ENCODE measurements around the gene UBL5.
"Not testable (repeated sequence)": the region's sequence is repeated elsewhere in the genome, so short reads cannot be mapped to it uniquely, and the experiment has no call there.

Gene UBL5

DNA sequence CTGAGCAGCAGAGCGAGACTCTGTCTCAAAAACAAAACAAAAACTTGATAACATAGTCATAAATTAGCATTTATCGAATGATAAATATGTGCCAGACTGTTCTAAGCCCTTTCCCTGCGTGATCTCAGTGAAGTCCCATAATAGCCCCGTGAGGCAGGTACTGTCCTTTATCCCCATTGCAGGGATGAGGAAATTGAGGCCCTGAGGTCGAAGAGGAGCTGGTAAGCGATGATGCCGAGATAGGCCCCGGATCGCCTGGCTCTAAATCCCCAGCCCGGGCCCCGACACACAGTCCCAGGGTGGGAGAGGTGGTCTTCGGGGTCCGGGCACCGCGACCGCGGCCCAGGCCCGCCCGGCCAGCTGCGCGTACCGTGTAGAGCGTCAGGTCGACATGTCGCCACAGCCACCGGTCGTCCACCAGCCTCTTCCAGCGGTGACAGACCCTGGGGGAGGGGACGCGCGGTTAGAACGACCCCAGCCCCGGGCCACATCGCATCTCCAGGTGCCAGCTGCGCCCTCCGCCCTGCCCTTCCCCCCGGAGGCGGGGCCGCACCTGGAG is 9.5 kb upstream of the UBL5 start:
- no peak for DNase-seq

DNA sequence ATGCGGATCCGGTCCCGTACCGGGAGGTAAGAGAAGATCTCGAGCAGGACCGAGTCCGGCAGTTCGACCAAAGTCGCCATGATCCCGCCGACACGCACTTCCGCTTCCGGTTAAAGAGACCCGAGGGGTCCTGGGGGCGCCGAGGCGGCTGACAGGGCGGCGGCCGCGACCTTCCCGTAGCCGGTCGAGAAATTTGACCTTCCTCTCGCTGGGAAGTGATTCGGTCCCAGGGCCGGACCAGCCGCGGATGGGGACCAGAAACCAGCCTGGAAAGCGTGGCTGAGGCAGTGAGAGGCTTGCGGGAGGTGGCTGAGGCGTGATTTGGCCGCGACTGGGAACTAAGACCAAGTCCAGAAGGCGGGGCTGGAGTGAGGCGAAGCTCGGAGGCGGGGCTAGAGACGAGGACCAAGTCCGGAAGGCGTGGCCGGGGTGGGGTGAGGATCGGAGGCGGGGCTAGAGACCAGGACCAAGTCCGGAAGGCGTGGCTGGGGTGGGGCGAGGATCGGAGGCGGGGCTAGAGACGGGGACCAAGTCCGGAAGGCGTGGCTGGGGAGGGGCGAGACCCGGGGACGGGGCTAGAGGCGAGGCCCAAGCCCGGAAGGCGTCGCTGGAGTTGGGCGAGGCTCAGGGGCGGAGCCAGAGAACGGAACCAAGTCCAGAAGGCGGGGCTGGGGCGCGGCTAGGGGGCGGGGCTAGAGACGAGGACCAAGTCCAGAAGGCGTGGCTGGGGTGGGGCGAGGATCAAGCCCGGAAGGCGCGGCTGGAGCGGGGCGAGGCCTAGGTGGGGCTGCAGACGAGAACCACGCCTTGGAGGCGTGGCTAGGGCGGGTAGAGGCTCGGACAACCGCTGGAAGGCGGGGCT is 8.8 kb upstream of the UBL5 start, which contains the start of gene FBXL12:
FBXL12 (minus strand) TSS at position 346 of the 862 bp plus-strand sequence; CDS start at position 80, 266 bp downstream.
- DNase-seq = peak; percentile 100

DNA sequence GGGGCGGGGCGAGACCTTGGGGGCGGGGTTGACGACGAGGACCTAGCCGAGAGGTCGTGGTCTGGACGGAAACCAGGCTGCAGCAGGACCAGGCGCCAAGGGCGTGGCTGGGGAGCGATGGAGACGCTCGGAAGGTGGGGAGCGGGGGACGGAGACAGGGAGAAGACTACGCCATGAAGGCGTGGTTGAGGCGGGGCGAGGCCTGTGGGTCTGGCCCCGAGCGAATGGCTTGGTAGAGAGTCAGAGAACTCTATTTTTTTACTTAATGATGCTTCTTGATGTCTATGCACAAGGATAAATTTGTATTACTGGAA is 8.2 kb upstream of the UBL5 start:
- DNase-seq = no peak

DNA sequence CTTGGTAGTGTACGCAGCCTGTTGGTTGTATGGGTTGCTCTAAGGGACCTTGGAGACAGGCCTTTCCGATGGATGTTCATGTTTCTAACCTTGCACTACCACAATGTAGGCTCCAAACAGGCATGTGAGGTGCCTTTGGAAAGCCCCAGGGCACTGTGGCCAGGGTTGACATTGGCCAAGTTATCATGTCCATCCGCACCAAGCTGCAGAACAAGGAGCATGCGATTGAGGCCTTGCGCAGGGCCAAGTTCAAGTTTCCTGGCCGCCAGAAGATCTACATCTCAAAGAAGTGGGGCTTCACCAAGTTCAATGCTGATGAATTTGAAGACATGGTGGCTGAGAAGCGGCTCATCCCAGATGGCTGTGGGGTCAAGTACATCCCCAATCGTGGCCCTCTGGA is 7.7 kb upstream of the UBL5 start:
- not testable (repeated sequence) for DNase-seq

DNA sequence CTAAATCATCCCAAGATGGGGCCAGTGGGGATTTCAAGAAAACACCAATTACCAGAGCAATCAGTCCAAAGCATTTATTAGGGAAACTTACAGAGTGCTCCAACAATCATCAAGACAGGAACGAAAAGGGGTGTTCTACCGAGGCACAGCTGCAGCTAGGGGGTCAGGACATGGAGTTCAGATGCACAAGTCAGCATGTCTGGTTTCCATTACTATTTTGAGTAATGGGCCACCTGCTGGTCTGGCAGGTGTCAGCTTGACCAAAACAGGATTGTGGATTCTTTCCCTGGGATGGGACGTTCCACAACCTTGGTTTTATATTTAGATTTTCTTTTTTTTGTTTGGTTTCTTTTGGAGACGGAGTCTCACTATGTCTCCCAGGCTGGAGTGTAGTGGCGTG is 3.9 kb upstream of the UBL5 start:
- no peak for DNase-seq

DNA sequence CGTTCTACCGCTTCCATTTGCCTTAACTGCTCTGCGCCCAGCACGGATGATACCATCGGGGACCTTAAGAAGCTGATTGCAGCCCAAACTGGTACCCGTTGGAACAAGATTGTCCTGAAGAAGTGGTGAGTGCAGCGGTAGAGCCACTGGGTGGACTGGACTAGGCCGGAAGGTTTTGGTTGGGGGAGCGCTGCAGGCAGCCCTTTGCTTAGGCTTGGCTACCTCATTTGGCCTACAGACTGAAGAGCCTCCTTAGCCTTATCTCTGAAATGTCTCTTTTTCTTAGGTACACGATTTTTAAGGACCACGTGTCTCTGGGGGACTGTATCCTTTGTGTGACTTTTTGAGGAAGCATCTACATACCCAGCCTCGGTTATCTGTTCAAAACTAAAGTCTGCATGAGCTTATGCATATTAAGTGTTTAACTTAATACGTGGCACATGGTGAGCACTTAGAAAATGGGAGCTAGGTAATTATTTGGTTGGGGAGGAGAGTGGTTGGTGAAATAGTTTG is 889 bp downstream of the UBL5 start:
- DNase-seq = no peak

DNA sequence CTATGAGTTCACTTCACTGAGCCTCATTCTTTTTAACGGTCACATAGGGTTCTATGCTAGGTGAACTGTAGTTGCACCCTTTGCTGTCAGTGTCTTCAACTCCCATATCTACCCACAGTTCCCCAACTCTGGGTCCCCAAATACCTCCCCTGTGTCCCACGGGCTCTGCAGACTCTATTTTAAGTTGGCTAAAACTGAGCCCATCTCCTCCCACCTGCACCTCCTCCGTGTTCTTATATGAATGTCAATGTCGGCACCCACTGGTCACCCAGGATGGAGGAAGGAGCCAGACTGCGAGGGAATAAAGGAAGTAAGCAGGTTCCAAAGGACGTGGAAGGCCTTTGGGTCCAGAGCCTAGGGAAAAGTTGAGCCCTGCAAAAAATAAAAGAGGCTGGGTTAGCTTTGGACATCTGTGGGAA is 6.6 kb downstream of the UBL5 start:
- DNase-seq = no peak

DNA sequence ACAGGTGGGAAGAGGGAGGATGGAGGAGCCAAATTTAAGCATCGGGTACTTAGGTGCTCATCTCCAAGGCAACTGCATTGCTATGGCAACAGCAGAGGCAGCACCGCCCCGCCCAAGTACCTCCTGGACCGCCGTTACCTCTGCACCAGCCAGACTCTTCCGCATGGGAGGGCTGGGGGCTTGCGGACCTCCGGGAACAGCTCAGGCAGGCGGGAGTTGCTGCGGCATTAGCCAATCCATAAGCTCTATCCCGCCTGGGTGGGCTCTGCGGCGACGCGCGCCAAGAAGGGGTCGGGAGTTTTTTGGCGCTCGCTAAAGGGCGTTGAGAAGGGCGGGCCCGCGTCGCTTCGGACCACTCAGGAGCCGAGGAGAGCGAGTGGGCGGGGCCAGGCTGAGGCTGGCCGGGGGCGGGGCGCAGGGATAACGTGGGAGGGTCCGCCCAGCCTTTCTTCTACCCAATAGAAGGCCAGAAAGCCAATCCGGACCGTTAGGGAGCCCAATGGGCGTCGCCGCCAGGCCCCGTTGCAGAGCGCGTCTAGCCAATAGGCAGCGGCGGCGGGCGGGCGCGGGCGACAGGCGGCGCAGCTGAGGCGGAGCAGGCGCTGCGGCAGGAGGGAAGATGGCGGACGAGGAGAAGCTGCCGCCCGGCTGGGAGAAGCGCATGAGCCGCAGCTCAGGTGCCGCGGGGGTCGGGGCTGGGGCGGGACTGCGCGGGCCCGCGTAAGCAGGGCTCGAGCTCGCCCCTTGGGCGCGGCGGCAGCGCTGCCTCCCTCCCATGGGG is 7.2 kb downstream of the UBL5 start, which contains the start of gene PIN1:
PIN1 (plus strand) TSS at position 593 of the 781 bp plus-strand sequence; CDS start at position 620, 27 bp downstream.
- DNase-seq = peak; percentile 99

DNA sequence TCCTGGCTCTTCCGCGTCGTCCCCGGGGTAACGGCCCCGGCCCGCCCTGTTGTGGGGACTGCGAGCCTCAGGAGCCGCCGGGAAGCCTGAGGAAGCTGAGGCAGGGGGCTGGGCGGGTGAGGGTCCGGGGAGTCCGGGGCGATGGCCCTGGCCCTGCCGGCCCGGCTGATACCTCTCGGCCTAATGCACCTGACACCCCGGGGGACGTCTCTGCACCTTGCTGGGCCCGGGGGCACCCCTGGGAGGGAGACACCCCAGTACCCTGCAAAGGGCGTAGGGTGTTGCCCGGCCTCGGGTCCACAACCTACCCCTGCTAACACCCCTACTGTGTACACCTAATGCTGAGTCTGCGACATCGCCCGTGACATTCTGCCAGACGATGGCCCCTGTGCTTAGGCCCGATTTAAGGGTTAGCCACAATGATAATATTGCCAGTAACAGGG is 7.8 kb downstream of the UBL5 start:
- no peak for DNase-seq

DNA sequence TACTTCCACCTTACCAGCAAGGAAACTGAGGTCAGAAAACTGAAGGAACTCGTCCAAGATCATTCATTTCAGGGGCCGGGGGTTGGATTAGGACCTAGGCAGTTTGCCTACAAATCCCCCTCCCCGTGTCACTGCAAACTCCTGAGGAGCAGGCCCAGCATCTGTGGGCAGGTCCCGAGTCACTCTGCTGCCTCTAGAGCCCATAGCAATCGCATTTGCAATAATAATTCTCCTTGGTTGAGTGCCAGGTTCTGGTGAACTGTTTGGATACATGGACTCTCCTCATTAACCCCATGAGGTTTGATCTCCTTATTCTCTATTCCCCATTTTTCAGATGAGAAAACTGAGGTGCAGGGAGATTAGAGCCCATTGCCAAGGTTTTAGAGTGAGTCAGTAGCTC is 8.3 kb downstream of the UBL5 start:
- DNase-seq = peak; percentile 50

DNA sequence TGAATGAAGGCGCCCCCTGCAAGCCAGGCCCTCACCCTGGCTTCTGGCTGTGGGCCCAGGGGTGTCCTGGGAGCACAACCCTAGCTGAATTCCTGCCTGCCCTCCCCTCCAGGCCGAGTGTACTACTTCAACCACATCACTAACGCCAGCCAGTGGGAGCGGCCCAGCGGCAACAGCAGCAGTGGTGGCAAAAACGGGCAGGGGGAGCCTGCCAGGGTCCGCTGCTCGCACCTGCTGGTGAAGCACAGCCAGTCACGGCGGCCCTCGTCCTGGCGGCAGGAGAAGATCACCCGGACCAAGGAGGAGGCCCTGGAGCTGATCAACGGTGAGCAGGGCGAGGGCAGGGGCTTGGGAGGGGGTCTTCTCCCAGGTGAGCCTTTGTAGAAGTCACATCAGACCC is 10.6 kb downstream of the UBL5 start:
- no peak for DNase-seq

DNA sequence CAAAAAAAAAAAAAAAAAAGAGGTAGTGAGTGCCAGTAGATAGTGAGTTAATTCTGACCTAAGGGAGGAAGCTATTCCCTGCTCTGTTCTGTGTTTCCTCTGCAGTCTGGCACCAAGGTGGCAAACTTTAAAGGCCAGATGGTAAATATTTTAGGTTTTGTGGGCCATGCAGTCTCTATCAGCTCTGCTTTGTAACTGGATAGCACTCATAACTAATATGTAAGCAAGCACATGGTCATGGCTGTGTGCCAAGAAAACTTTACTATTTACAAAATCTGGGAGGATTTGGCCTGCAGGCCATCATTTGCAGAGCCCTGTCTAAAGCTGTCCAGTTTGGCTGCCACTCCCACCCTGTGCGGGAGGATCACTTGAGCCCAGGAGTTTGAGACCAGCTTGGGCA is 11.7 kb downstream of the UBL5 start:
- no peak for DNase-seq

DNA sequence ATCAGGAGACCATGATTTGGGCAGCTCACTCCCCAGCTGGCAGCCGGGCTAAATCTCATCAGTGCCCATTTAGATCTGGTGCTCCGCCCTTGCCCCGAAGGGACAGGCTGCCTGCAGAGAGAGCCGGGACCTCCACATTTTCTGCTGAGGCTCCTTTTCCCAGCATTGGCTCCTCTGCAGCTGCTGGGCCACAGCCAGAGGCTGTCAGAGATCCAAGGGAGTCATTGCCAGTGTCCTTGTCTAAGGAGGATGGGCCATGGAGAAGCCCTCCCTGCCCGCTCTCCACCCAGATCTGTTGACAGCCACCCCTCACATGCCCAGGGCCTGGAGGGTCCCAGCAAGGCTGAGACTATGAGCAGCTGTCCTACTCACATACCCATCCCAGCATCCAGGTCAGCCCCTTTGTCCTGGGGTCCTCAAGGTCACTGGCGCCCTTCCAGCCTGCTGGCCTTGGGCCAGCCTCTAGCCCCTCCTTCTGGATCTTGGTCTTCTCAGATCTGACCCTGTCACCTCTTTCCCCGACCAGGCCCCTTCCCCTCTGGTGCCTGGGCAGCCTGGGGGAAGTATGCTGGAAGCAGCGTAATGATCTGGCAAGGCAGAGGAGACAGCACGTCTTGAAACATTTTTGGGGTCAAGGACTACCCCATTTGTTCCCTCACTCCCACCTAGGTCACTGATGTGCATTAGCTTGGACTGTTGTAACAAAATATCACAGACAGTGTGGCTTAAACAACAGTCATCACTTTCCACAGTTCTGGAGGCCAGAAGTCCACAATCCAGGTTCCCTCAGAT is 15.3 kb downstream of the UBL5 start:
- no peak for DNase-seq

DNA sequence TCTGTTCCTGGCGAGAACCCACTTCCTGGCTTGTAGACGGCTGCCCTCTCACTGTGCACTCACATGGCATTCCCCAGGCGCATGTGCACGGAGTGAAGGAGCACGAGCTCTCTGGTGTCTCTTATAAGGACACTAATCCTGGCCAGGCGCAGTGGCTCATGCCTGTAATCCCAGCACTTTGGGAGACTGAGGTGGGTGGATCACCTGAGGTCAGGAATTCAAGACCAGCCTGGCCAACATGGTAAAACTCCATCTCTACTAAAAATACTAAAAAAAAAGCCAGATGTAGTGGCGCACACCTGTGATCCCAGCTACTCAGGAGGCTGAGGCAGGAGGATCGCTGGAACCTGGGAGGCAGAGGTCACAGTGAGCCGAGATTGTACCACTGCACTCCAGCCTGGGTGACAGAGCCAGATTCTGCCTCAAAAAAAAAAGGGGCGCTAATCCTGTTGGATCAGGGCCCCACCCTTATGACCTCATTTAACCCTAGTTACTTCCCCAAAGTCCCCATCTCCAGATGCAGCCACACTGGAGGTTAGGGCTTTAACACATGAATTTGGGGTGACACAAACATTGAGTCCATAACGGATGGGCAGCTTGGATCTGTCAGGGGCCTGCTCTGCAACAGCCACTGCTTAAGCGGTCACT is 16.0 kb downstream of the UBL5 start:
- DNase-seq = not testable (repeated sequence)

DNA sequence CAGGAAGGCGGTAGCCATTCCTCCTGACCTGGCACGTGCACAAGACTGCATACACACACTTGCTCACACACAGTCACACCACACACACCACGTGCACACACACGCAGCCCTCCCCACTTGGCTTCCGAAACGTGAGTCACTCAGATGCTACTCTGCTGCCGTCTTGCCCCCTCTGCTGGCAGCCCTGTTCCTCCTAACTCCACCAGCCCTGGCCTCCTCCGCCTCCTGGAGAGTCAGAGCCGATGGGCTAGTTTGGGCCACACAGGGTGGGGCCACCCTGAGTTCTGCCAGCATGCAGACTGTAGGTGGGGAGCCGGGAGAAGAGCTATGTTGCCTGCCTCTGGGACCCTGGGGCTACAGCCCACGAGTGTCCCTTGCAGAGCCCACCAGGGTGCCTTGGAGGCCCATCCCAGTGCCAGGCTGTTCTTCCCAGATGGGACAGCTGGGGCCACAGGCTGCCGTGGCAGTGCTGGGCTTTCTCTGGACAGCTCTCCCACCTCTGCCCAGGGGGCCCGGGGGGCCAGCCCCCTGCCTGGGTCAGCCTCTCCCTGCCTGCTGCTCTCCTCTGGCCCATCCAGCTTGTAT is 19.5 kb downstream of the UBL5 start:
- DNase-seq = peak; percentile 52

DNA sequence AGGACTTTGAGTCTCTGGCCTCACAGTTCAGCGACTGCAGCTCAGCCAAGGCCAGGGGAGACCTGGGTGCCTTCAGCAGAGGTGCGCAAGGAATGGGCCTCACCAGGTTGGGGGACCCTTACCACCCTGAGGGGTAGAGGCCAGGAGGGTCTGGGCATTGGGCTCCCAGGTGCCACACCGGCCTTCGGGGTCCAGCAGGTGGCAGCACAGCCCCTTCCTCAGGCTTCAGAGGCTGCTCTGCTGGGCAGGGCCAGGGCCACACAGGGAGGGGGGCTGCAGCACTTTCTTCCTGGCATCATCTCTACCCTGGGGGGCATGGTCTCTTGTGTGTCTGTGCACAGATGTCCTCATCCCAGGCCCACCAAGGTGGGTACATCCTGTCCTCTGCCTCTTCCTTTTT is 20.3 kb downstream of the UBL5 start:
- peak; percentile 63 for DNase-seq

DNA sequence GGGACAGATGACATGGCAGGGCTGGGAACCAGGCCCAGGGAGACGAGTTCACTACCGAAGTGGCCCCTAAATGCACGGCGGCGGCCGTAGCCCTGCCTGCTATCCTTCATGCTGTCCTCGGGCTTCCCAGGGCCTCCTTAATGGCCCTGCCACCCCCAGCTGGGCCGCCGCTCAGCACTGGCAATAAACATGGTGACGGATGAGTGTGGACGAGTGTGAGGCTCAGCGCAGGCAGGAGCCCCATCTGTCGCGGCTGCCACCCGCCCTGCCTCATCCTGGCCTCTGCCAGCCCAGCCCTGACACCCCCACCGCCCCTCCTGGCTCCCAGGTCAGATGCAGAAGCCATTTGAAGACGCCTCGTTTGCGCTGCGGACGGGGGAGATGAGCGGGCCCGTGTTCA is 21.0 kb downstream of the UBL5 start:
- peak; percentile 80 for DNase-seq

DNA sequence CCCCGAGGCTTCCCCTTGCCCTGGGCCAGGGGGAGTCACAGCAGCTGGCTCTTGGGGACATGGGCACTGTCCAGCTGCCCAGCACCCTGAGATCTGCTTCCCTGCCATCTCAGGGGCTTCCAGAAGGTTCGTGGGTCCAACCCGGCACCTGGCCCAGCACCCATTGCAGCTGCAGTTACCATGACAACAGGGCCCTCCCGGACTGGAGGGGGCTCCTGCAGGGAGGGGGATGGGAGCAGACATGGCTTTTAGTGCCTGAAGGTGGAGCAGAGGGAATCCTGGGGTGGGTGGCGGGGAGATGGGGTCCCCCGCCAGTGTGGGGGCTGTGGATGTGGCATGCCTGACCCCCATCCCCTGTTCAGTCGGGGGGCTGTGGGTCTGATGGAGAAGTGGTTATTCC is 22.1 kb downstream of the UBL5 start:
- DNase-seq = peak; percentile 58

DNA sequence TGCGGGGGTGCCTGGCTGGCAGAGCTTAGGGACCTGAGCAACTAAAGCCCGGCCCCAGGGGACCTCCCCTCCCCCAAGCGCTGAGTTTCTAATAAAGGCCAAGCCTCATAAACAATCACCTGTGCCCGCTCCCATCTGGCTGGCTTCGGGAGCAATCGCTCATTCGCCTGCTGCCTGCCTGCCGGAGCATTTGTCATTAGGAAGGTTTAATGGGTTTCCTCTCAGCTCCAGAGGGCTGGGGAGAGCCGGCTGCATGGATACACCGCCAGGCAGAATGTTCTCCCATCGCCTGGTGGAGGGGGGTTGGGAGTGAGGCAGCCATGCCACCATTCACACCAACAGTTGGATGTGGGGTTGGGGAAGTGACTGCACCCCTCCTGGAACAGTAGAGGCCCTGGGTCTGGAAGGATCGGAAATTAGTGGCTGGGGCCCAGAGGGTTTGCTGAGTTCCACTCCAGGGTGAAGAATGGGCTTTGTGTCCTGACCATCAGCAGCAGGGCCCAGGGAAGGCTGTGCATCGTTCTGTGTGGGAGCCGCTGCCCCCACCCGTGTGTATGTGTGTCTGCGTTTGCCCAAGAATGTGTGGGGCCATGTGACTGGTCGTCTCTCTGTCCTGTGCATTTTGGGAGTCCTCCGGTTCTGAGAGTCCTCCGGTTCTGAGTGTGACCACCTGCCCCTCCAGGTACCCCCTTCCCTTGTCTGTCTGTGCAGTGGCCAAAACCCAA is 22.7 kb downstream of the UBL5 start:
- peak; percentile 96 for DNase-seq

DNA sequence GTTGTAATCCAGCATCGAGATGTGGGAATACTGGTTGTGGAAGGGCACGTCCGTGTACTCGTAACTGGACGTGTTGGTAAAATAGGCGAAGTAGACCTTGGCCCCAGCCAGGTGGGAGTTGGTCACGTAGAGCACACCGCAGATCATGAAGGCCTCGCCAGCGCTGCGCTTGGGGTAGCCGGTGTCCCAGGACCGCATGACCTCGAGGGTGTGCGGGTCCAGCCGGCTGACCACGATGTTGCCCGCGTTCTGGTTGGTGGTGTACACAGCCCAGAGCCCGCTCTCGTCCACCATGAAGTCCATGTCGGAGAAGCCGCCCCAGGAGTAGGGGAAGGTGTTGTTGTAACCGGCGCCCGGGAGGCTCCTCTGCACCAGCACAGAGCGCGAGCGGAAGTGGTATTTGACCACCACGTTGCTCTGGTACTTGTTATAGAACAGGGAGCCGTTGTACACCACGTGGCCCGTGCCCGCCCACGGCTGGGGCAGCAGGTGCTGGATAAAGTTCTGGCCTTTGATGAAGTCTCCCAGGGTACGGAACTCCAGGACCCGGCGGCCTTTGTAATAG is 26.6 kb downstream of the UBL5 start:
- DNase-seq = no peak

DNA sequence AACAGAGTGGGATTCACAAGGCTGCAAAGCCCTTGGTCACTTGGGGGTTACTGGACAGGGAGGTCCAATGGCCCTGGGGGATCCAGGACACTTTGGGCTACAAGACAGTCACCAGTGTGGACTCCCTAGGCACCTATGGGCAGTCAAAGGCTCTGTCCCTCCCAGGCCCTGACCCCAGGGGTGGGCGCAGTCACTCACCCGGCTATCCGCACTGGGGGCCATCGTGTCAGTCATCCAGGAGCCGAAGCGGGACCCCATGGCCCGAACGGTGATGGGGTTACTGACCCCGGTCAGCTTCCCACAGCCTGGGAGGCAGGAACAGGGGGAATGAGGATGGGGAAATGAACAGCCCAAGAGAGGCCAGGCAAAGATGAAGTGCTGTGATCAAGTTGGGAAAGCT is 28.9 kb downstream of the UBL5 start:
- no peak for DNase-seq

All from NCI-H82 (cell line).